ENCODE results near the gene PLXDC2.

Gene PLXDC2

DNA sequence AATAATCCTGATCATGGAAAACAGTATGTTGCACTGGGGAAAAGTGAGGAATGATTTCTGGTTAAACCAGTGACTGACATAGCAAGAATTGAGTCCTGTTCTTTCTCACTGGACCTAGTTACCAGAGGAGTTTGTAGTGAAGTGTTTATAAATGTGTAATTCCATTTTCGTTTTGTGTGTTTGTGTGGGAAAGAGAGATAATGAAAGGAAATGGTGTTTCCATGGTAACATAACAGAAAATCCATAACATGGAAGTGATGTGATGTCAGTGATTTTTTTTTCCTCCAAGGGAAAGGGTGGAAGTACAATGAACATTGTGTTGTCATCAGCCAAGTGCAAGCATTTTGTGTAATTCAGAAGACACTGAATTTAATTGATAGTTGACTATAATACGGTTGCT lies 283.9 kb downstream of the PLXDC2 start:
- no peak for DNase-seq

DNA sequence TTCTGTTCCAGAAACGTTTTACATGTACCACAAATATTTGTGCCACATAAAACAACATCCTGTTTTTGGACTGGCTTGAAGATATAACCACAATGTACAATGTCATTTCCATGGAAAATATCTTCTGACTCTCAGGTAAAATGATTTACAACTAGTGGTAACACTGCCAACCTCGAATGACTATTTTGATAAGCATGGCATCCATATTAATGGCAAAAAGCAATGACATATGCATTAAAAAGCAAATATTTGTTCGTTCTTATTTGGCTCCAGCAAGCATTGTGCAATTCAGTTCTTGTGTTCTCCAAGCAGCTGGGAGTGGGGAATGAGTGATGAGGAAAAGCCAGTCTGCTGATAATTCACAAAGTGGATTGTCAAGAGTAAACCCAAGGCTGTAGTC lies 289.0 kb downstream of the PLXDC2 start:
- H3K4me2 ChIP-seq (ENCODE audit: insufficient read depth, low read length): no peak overlapping the region
- H3K79me2 ChIP-seq (ENCODE audit: insufficient read depth, low read length): no peaks in the 10 kb centered on the region
- no peak overlapping the region for H3K4me3 ChIP-seq (ENCODE audit: low read depth in 1 of 2, low read length in 2 of 2)
- ATAC-seq (ENCODE audit: insufficient read depth, low read depth): no peak
- TF ChIP-seq, protein P1, sequence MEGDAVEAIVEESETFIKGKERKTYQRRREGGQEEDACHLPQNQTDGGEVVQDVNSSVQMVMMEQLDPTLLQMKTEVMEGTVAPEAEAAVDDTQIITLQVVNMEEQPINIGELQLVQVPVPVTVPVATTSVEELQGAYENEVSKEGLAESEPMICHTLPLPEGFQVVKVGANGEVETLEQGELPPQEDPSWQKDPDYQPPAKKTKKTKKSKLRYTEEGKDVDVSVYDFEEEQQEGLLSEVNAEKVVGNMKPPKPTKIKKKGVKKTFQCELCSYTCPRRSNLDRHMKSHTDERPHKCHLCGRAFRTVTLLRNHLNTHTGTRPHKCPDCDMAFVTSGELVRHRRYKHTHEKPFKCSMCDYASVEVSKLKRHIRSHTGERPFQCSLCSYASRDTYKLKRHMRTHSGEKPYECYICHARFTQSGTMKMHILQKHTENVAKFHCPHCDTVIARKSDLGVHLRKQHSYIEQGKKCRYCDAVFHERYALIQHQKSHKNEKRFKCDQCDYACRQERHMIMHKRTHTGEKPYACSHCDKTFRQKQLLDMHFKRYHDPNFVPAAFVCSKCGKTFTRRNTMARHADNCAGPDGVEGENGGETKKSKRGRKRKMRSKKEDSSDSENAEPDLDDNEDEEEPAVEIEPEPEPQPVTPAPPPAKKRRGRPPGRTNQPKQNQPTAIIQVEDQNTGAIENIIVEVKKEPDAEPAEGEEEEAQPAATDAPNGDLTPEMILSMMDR (IDR thresholded peaks at IDR 0.05; ENCODE audit: borderline replicate concordance, extremely low read depth, low read length, poor library complexity, severe bottlenecking): no peak
- no peak overlapping the region for H3K9ac ChIP-seq (ENCODE audit: low read depth, low read length)
- no peaks in the 10 kb centered on the region for H3K36me3 ChIP-seq (ENCODE audit: insufficient read depth, low read length)
- no peaks in the 10 kb centered on the region for H4K20me1 ChIP-seq (ENCODE audit: insufficient read depth, low read length)
- H3K4me1 ChIP-seq (ENCODE audit: insufficient read depth, low read length): no peaks in the 10 kb centered on the region
- no peak for DNase-seq
- H2AFZ ChIP-seq (ENCODE audit: low read depth, low read length): no peak overlapping the region
- H3K9me3 ChIP-seq (ENCODE audit: insufficient read depth, low read length, severe bottlenecking): no peaks in the 10 kb centered on the region
- no peak overlapping the region for H3K27ac ChIP-seq (ENCODE audit: low read length)
- no peaks in the 10 kb centered on the region for H3K27me3 ChIP-seq (ENCODE audit: insufficient read depth, low read length, poor library complexity)

More for the DNA sequence above, 283.9 kb downstream of the PLXDC2 start:
- H3K4me3 ChIP-seq (ENCODE audit: low read depth in 1 of 2, low read length in 2 of 2): no peak overlapping the region
- H3K27ac ChIP-seq (ENCODE audit: low read length): no peak overlapping the region
- H3K27me3 ChIP-seq (ENCODE audit: insufficient read depth, low read length, poor library complexity): no peaks in the 10 kb centered on the region
- no peaks in the 10 kb centered on the region for H4K20me1 ChIP-seq (ENCODE audit: insufficient read depth, low read length)
- H3K4me2 ChIP-seq (ENCODE audit: insufficient read depth, low read length): no peak overlapping the region
- no peak for ATAC-seq (ENCODE audit: insufficient read depth, low read depth)
- H3K9me3 ChIP-seq (ENCODE audit: insufficient read depth, low read length, severe bottlenecking): no peaks in the 10 kb centered on the region
- TF ChIP-seq EZH2 (IDR thresholded peaks at IDR 0.05; ENCODE audit: borderline replicate concordance, low read depth, low read length, severe bottlenecking): no peak
- TF ChIP-seq, protein P1 (IDR thresholded peaks at IDR 0.05; ENCODE audit: borderline replicate concordance, extremely low read depth, low read length, poor library complexity, severe bottlenecking): no peak
- no peaks in the 10 kb centered on the region for H3K79me2 ChIP-seq (ENCODE audit: insufficient read depth, low read length)
- H2AFZ ChIP-seq (ENCODE audit: low read depth, low read length): no peak overlapping the region
- H3K9ac ChIP-seq (ENCODE audit: low read depth, low read length): no peak overlapping the region
- no peaks in the 10 kb centered on the region for H3K4me1 ChIP-seq (ENCODE audit: insufficient read depth, low read length)
- no peaks in the 10 kb centered on the region for H3K36me3 ChIP-seq (ENCODE audit: insufficient read depth, low read length)

DNA sequence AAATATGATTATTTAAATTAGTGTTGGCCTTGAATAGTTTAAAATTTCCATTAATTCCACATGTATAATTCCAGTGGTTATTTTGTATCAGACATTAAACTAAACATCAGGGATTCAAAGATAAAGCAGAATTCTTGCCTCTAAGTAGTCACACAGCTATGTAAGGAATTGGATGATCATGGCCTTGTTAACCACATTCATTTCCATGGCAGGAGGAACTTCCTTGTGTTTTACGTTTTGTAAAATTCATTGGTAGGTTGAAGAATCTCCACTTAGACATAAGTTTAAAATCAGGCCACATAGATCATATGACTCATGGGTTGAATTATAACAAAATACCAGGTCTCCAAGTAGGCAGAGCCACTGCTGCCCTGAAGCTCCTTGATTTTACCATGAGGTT lies 289.7 kb downstream of the PLXDC2 start:
- H4K20me1 ChIP-seq (ENCODE audit: insufficient read depth, low read length): no peaks in the 10 kb centered on the region
- ATAC-seq (ENCODE audit: insufficient read depth, low read depth) (no peak), DNase-seq (no peak)
- H3K9ac ChIP-seq (ENCODE audit: low read depth, low read length): no peak overlapping the region
- H3K4me2 ChIP-seq (ENCODE audit: insufficient read depth, low read length): no peak overlapping the region
- H3K36me3 ChIP-seq (ENCODE audit: insufficient read depth, low read length): no peaks in the 10 kb centered on the region
- no peaks in the 10 kb centered on the region for H3K27me3 ChIP-seq (ENCODE audit: insufficient read depth, low read length, poor library complexity)
- H3K4me3 ChIP-seq (ENCODE audit: low read depth in 1 of 2, low read length in 2 of 2): no peak overlapping the region
- no peak for TF ChIP-seq EZH2 (IDR thresholded peaks at IDR 0.05; ENCODE audit: borderline replicate concordance, low read depth, low read length, severe bottlenecking)
- TF ChIP-seq, protein P1 (IDR thresholded peaks at IDR 0.05; ENCODE audit: borderline replicate concordance, extremely low read depth, low read length, poor library complexity, severe bottlenecking): no peak
- H3K9me3 ChIP-seq (ENCODE audit: insufficient read depth, low read length, severe bottlenecking): no peaks in the 10 kb centered on the region
- no peaks in the 10 kb centered on the region for H3K79me2 ChIP-seq (ENCODE audit: insufficient read depth, low read length)
- no peaks in the 10 kb centered on the region for H3K4me1 ChIP-seq (ENCODE audit: insufficient read depth, low read length)
- no peak overlapping the region for H2AFZ ChIP-seq (ENCODE audit: low read depth, low read length)
- no peak overlapping the region for H3K27ac ChIP-seq (ENCODE audit: low read length)

DNA sequence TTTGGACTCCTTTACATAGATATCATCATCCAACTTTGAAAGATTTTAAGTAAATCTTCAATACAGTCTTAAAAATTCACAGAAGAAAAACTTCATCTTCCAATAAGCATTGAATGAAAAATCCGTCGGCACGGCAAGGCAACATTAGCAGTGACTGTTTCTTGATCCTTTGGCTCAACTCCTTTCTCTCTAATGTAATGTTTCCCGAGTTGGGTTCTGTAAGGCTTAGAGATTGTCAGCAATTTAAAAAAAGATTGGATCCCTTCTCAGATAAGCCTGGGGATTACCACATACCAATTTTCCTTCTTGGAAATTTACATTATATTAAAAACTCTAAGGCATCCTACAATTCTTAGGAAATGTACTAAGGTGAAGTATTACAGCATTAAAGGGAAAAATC lies 291.8 kb downstream of the PLXDC2 start:
- H3K79me2 ChIP-seq (ENCODE audit: insufficient read depth, low read length): no peaks in the 10 kb centered on the region
- DNase-seq (no peak), ATAC-seq (ENCODE audit: insufficient read depth, low read depth) (no peak)
- no peak overlapping the region for H3K4me2 ChIP-seq (ENCODE audit: insufficient read depth, low read length)
- no peak overlapping the region for H3K4me3 ChIP-seq (ENCODE audit: low read depth in 1 of 2, low read length in 2 of 2)
- H3K27ac ChIP-seq (ENCODE audit: low read length): no peak overlapping the region
- no peaks in the 10 kb centered on the region for H4K20me1 ChIP-seq (ENCODE audit: insufficient read depth, low read length)
- H3K4me1 ChIP-seq (ENCODE audit: insufficient read depth, low read length): no peaks in the 10 kb centered on the region
- no peak overlapping the region for H2AFZ ChIP-seq (ENCODE audit: low read depth, low read length)
- TF ChIP-seq EZH2 (IDR thresholded peaks at IDR 0.05; ENCODE audit: borderline replicate concordance, low read depth, low read length, severe bottlenecking): no peak
- TF ChIP-seq, protein P1 (IDR thresholded peaks at IDR 0.05; ENCODE audit: borderline replicate concordance, extremely low read depth, low read length, poor library complexity, severe bottlenecking): no peak
- no peaks in the 10 kb centered on the region for H3K9me3 ChIP-seq (ENCODE audit: insufficient read depth, low read length, severe bottlenecking)
- no peaks in the 10 kb centered on the region for H3K36me3 ChIP-seq (ENCODE audit: insufficient read depth, low read length)
- no peak overlapping the region for H3K9ac ChIP-seq (ENCODE audit: low read depth, low read length)
- H3K27me3 ChIP-seq (ENCODE audit: insufficient read depth, low read length, poor library complexity): no peaks in the 10 kb centered on the region

All from DND-41 (cell line).